ENCODE results near the gene FGF8.

The FGF8 gene

GRCh38 chr10:101774589-101775272, 1.2 kb downstream of the FGF8 start:
- 5 to 17% methylated on average over 22 to 24 of the region's 32 CpGs for WGBS, 2 experiments (ENCODE audit: insufficient coverage in 2 of 2)
- no peak overlapping the region for H3K27ac ChIP-seq (ENCODE audit: low read depth, low read length, severe bottlenecking)
- no peaks in the 10 kb centered on the region for H3K9me3 ChIP-seq (ENCODE audit: control insufficient read depth, low read length)
- peaks cover 11% of the 10 kb centered on the region for H3K4me1 ChIP-seq (ENCODE audit: control insufficient read depth, insufficient read depth, low read length, poor library complexity, severe bottlenecking)
- no peaks in the 10 kb centered on the region for H3K36me3 ChIP-seq (ENCODE audit: control insufficient read depth, insufficient read depth, low read length)
- H3K4me3 ChIP-seq (ENCODE audit: extremely low read depth, insufficient read depth, low read length, poor library complexity, severe bottlenecking) = no peak overlapping the region

- Histone ChIP-seq H3K27ac (ENCODE audit: low read depth, low read length, severe bottlenecking) (no peak overlapping the region), H3K4me1 (ENCODE audit: control insufficient read depth, insufficient read depth, low read length, poor library complexity, severe bottlenecking) (peaks cover 11% of the 10 kb centered on the region), H3K36me3 (ENCODE audit: control insufficient read depth, insufficient read depth, low read length) (no peaks in the 10 kb centered on the region), H3K9me3 (ENCODE audit: control insufficient read depth, low read length) (no peaks in the 10 kb centered on the region), H3K4me3 (ENCODE audit: extremely low read depth, insufficient read depth, low read length, poor library complexity, severe bottlenecking) (no peak overlapping the region)
- WGBS, 2 experiments (ENCODE audit: insufficient coverage in 2 of 2) = 8 to 31% methylated on average over 6 of the region's 13 CpGs
Observed at GRCh38 chr10:101773923-101774588, 1.9 kb downstream of the FGF8 start.

DNA sequence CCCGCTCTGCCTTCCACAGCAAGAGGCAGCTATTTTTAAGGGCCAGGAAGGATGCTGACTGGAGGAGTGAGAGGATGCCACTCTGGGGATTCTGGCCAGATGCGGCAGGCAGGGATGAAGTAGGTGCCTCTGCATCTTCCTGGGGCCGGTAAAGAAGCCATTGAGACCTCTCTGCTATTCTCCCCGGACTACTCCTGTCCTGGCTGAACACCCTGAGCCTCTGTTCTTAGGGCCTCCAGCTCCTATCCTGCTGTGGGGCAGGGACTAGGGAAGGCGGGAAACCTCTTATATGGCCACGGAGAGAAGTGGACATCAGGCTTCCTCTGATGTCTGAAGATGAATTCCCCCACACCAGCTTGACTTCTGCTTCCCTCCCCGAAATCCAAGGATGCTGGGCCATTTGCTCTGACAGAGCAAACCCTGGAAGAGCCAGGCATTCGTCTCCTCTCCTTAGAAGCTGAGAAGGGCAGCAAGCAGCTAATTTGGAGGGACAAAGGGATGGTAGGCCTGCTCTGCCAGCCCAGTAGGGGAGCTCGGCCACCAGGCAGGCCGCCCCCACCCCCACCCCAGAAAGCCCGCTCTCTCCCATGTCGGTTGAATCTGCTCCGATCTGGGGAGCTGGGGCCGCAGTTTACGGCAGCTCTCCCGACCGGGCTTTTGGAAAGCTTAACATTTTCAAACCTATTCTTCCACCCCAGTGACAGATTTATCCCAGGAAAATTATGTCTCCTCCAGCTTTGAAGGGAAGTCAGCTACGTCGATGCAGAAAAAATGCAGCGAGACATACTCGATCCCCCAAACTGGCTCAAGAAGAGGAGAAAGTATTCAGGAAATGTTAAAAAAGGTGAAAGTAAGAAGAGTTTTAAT, 2.8 kb downstream of the FGF8 start:
- WGBS, 2 experiments (ENCODE audit: insufficient coverage in 2 of 2) = 27 to 28% methylated on average over 14 to 16 of the region's 21 CpGs
- peaks cover 5% of the 10 kb centered on the region for H3K4me1 ChIP-seq (ENCODE audit: control insufficient read depth, insufficient read depth, low read length, poor library complexity, severe bottlenecking)

GRCh38 chr10:101772017-101772894, 3.7 kb downstream of the FGF8 start:
- H3K9me3 ChIP-seq (ENCODE audit: control insufficient read depth, low read length) = no peaks in the 10 kb centered on the region
- no peak overlapping the region for H3K4me3 ChIP-seq (ENCODE audit: extremely low read depth, insufficient read depth, low read length, poor library complexity, severe bottlenecking)
- peaks cover 5% of the 10 kb centered on the region for H3K4me1 ChIP-seq (ENCODE audit: control insufficient read depth, insufficient read depth, low read length, poor library complexity, severe bottlenecking)
- H3K36me3 ChIP-seq (ENCODE audit: control insufficient read depth, insufficient read depth, low read length) = no peaks in the 10 kb centered on the region
- WGBS, 2 experiments (ENCODE audit: insufficient coverage in 2 of 2) = 83 to 89% methylated on average over 6 of the region's 6 CpGs
- H3K27ac ChIP-seq (ENCODE audit: low read depth, low read length, severe bottlenecking) = no peak overlapping the region

More for the DNA sequence above, 2.8 kb downstream of the FGF8 start:
- Histone ChIP-seq H3K4me3 (ENCODE audit: extremely low read depth, insufficient read depth, low read length, poor library complexity, severe bottlenecking) (no peak overlapping the region), H3K27ac (ENCODE audit: low read depth, low read length, severe bottlenecking) (no peak overlapping the region), H3K36me3 (ENCODE audit: control insufficient read depth, insufficient read depth, low read length) (no peaks in the 10 kb centered on the region), H3K9me3 (ENCODE audit: control insufficient read depth, low read length) (no peaks in the 10 kb centered on the region)

- no peaks in the 10 kb centered on the region for H3K9me3 ChIP-seq (ENCODE audit: control insufficient read depth, low read length)
- no peak overlapping the region for H3K27ac ChIP-seq (ENCODE audit: low read depth, low read length, severe bottlenecking)
- peaks cover 5% of the 10 kb centered on the region for H3K4me1 ChIP-seq (ENCODE audit: control insufficient read depth, insufficient read depth, low read length, poor library complexity, severe bottlenecking)
- no peak overlapping the region for H3K4me3 ChIP-seq (ENCODE audit: extremely low read depth, insufficient read depth, low read length, poor library complexity, severe bottlenecking)
- 87 to 96% methylated on average over 5 to 10 of the region's 10 CpGs for WGBS, 2 experiments (ENCODE audit: insufficient coverage in 2 of 2)
- H3K36me3 ChIP-seq (ENCODE audit: control insufficient read depth, insufficient read depth, low read length) = no peaks in the 10 kb centered on the region
Observed at GRCh38 chr10:101771380-101771779, 4.5 kb downstream of the FGF8 start.

DNA sequence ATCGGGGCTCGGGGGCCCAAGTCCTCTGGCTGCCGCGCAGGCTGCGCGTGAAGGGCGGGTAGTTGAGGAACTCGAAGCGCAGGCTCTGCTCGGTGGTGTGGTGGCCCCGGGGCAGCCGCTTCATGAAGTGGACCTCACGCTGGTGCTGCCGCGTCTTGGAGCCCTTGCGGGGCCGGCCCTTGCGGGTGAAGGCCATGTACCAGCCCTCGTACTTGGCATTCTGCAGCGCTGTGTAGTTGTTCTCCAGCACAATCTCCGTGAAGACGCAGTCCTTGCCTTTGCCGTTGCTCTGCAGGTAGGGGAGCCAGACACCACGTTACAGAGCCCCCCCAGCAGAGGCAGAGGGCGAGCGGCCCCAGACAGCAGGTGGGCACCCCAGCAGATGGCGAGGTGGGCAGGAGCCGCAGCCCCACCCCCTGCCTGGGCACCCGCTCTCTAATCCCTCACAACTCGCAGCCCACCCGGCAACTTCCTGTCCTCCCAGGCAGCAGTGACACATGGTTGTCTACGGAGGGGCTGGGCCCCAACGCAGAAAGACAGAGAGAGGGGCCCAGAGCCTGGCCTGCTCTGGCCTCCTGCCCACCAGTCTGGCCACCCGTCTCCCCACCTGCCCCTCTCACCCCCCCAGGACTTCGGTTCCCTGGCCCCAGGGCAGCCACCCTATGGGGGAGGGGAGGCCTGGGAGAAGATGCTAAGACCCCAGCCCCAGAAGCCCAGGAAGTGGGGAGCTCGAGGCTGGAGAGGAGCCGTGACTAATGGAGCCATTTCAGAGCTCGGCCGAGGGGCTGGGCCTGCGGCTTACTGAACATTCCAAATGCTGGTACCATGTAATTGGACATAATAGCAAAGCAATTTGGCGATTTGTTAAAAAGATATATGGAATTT, 5.3 kb downstream of the FGF8 start:
- 93 to 96% methylated on average over 25 to 38 of the region's 41 CpGs for WGBS, 2 experiments (ENCODE audit: insufficient coverage in 2 of 2)
- Histone ChIP-seq H3K9me3 (ENCODE audit: control insufficient read depth, low read length) (no peaks in the 10 kb centered on the region), H3K27ac (ENCODE audit: low read depth, low read length, severe bottlenecking) (no peak overlapping the region), H3K4me1 (ENCODE audit: control insufficient read depth, insufficient read depth, low read length, poor library complexity, severe bottlenecking) (peaks cover 5% of the 10 kb centered on the region), H3K4me3 (ENCODE audit: extremely low read depth, insufficient read depth, low read length, poor library complexity, severe bottlenecking) (no peak overlapping the region), H3K36me3 (ENCODE audit: control insufficient read depth, insufficient read depth, low read length) (no peaks in the 10 kb centered on the region)

GRCh38 chr10:101769541-101770180, 6.3 kb downstream of the FGF8 start:
- WGBS, 2 experiments (ENCODE audit: insufficient coverage in 2 of 2) = 80 to 100% methylated on average over 1 of the region's 5 CpGs
- Histone ChIP-seq H3K36me3 (ENCODE audit: control insufficient read depth, insufficient read depth, low read length) (no peaks in the 10 kb centered on the region), H3K4me3 (ENCODE audit: extremely low read depth, insufficient read depth, low read length, poor library complexity, severe bottlenecking) (no peak overlapping the region), H3K9me3 (ENCODE audit: control insufficient read depth, low read length) (no peaks in the 10 kb centered on the region), H3K27ac (ENCODE audit: low read depth, low read length, severe bottlenecking) (no peak overlapping the region), H3K4me1 (ENCODE audit: control insufficient read depth, insufficient read depth, low read length, poor library complexity, severe bottlenecking) (peaks cover 5% of the 10 kb centered on the region)

- Histone ChIP-seq H3K9me3 (ENCODE audit: control insufficient read depth, low read length) (no peaks in the 10 kb centered on the region), H3K27ac (ENCODE audit: low read depth, low read length, severe bottlenecking) (no peak overlapping the region), H3K4me1 (ENCODE audit: control insufficient read depth, insufficient read depth, low read length, poor library complexity, severe bottlenecking) (peaks cover 5% of the 10 kb centered on the region), H3K4me3 (ENCODE audit: extremely low read depth, insufficient read depth, low read length, poor library complexity, severe bottlenecking) (no peak overlapping the region), H3K36me3 (ENCODE audit: control insufficient read depth, insufficient read depth, low read length) (no peaks in the 10 kb centered on the region)
- 88 to 93% methylated on average over 8 of the region's 8 CpGs for WGBS, 2 experiments (ENCODE audit: insufficient coverage in 2 of 2)
Observed at GRCh38 chr10:101768791-101769170, 7.1 kb downstream of the FGF8 start.

DNA sequence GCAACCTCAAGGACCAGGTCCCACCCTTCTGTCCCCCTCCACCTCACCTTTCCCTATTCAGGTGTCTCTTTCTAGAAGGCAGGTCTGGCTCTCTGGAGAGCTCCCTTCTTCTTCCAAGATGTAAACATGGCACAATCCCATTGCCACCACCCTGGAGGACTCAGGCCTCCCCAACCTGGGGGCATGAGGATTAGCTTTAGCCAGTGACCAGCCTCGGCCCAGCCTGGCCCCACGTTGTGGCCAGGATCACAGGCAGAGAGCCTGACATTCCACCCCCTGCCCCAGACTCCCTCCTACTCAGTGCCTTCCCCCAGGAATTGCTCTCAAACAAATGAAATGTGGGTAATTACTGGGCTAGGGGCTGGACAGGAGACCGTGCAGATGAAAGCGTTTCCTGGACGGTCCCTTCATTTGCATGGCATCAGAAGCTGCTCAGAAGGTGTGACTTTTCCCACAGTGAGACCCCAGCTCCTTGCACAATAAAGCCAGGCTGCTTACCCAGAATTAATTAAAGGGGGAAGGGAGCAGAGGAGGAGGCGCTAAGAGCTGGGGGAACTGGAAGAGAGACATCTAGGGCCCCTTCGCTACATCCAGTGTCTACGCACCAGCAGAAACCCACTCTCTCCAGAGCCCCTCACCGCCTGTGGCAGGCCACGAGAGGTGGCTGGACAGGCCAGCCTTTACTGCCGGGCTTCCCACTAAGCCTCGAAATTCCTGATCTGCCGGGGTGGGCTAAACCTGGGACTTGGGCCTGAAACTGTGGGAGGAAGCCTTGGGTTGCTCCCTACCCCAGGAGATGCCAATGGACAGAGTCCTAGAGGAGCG, 7.7 kb downstream of the FGF8 start:
- Histone ChIP-seq H3K36me3 (ENCODE audit: control insufficient read depth, insufficient read depth, low read length) (no peaks in the 10 kb centered on the region), H3K4me3 (ENCODE audit: extremely low read depth, insufficient read depth, low read length, poor library complexity, severe bottlenecking) (no peak overlapping the region), H3K27ac (ENCODE audit: low read depth, low read length, severe bottlenecking) (no peak overlapping the region), H3K4me1 (ENCODE audit: control insufficient read depth, insufficient read depth, low read length, poor library complexity, severe bottlenecking) (no peaks in the 10 kb centered on the region), H3K9me3 (ENCODE audit: control insufficient read depth, low read length) (no peaks in the 10 kb centered on the region)
- WGBS, 2 experiments (ENCODE audit: insufficient coverage in 2 of 2) = 67 to 68% methylated on average over 10 to 11 of the region's 14 CpGs

Data from mesodermal cell (in vitro differentiated cells).